ENCODE data around the gene SCGB1C2. TPM values are rescaled to one million over a fixed set of nuclear protein-coding genes. Genes with fewer than 3 reads are reported as not detected.
A peak's percentile ranks its signal among the peaks of the same experiment; 100 is the strongest.

The SCGB1C2 gene
- total and polyA plus RNA-seq, 2 donors from 2014 or later = not detected

DNA sequence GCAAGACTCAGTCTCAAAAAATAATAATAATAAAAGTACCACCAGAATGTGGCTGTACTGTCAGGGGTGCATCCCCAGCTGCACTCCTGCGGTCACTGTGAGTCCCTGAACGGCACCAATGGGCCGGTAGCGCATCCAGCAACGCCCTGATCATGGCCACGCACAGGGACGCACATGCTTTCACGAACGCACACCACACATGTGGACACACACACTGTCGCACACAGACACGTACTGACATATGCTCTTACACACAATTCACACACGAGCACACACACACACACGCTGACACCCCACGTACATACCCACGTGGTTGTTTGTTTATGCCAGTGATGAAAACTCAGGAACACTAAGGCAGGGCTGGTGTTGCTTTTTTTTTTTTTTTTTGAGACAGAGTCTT, 22.2 kb downstream of the SCGB1C2 start:
- H3K4me3 ChIP-seq (ENCODE audit: low read length in 3 of 3) = no peak overlapping the region
- DNase-seq = peak in 1 of 5 donors; percentile 36
- peaks cover 0 to 2% (median 0%) of the 10 kb centered on the region in 3 donors for H3K36me3 ChIP-seq (ENCODE audit: control insufficient read depth in 2 of 3, insufficient read depth in 3 of 3, low read length in 3 of 3)
- intact Hi-C loops (cut with DNase I) = no loop called here
- FAIRE-seq = no peak
- no peaks in the 10 kb centered on the region for H3K9me3 ChIP-seq (ENCODE audit: control insufficient read depth in 2 of 3, insufficient read depth in 1 of 3, low read length in 3 of 3)
- no peaks in the 10 kb centered on the region for H3K27me3 ChIP-seq (ENCODE audit: control insufficient read depth, insufficient read depth, low read length)
- H3K4me1 ChIP-seq (ENCODE audit: control insufficient read depth in 2 of 3, insufficient read depth in 2 of 3, low read depth in 1 of 3, low read length in 3 of 3) = no peaks in the 10 kb centered on the region
- no peak for TF ChIP-seq CTCF (IDR thresholded peaks at IDR 0.05; ENCODE audit: borderline replicate concordance, extremely low read depth, insufficient read depth)
- no peak overlapping the region for H3K27ac ChIP-seq (ENCODE audit: low read depth in 2 of 2, low read length in 2 of 2)
- H3K9ac ChIP-seq (ENCODE audit: low read length in 3 of 3) = no peak overlapping the region

DNA sequence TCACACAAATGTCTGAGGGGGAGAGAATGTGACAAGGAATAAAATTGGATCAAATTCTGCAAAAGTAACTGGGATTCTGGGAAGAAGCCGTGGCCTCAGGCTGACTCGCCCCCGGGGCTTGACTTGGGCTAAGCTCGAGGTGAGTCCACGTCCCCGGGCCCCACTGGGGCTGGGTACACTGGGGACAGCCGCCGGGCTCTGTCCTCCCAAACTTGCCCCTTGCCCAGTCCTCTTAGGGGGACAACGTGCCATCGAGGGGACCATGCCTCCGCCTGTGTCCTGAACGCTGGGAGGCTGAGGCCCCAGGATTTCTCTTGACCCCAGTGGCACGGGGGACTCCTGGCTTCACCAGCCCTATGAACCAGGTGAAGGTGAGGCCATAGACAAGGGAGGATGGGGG, 23.0 kb downstream of the SCGB1C2 start:
- Histone ChIP-seq H3K4me1 (ENCODE audit: control insufficient read depth in 2 of 3, insufficient read depth in 2 of 3, low read depth in 1 of 3, low read length in 3 of 3) (no peaks in the 10 kb centered on the region), H3K27ac (ENCODE audit: low read depth in 2 of 2, low read length in 2 of 2) (no peak overlapping the region), H3K27me3 (ENCODE audit: control insufficient read depth, insufficient read depth, low read length) (no peaks in the 10 kb centered on the region), H3K9me3 (ENCODE audit: control insufficient read depth in 2 of 3, insufficient read depth in 1 of 3, low read length in 3 of 3) (no peaks in the 10 kb centered on the region), H3K4me3 (ENCODE audit: low read length in 3 of 3) (no peak overlapping the region), H3K36me3 (ENCODE audit: control insufficient read depth in 2 of 3, insufficient read depth in 3 of 3, low read length in 3 of 3) (peaks cover 0 to 2% (median 0%) of the 10 kb centered on the region in 3 donors), H3K9ac (ENCODE audit: low read length in 3 of 3) (no peak overlapping the region)
- intact Hi-C loops (cut with DNase I) = no loop called here
- DNase-seq (peak in 1 of 5 donors; percentile 22), FAIRE-seq (no peak)
- no peak for TF ChIP-seq CTCF (IDR thresholded peaks at IDR 0.05; ENCODE audit: borderline replicate concordance, extremely low read depth, insufficient read depth)

DNA sequence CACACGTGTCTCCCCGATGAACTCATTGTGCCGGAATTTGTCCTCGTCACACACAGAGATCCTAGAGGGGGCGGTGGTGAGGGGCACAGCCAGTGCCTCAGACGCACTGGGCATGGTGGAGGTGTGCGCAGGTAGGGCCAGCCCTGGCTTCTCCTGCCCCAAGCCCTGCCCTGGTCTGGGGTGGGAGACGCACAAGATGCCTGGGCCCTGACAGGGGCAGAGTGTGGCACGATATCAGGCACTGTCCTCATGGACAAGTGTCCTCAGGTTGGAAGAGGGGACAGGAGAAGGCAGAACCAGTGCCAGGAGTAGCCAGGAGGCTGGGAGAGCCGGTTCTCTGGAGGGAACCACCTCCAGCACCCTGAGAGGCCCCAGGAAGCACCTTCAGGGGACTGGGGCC, 24.1 kb downstream of the SCGB1C2 start:
- no peak for DNase-seq
- no peaks in the 10 kb centered on the region for H3K4me1 ChIP-seq (ENCODE audit: control insufficient read depth in 2 of 3, insufficient read depth in 2 of 3, low read depth in 1 of 3, low read length in 3 of 3)

More for the DNA sequence above, 24.1 kb downstream of the SCGB1C2 start:
- Histone ChIP-seq H3K9me3 (ENCODE audit: control insufficient read depth in 2 of 3, insufficient read depth in 1 of 3, low read length in 3 of 3) (no peaks in the 10 kb centered on the region), H3K4me3 (ENCODE audit: low read length in 3 of 3) (no peak overlapping the region), H3K9ac (ENCODE audit: low read length in 3 of 3) (no peak overlapping the region), H3K36me3 (ENCODE audit: control insufficient read depth in 2 of 3, insufficient read depth in 3 of 3, low read length in 3 of 3) (peaks cover 0 to 2% (median 0%) of the 10 kb centered on the region in 3 donors), H3K27ac (ENCODE audit: low read depth in 2 of 2, low read length in 2 of 2) (no peak overlapping the region), H3K27me3 (ENCODE audit: control insufficient read depth, insufficient read depth, low read length) (no peaks in the 10 kb centered on the region)
- no peak for TF ChIP-seq CTCF (IDR thresholded peaks at IDR 0.05; ENCODE audit: borderline replicate concordance, extremely low read depth, insufficient read depth)
- no peak for FAIRE-seq
- intact Hi-C loops (cut with DNase I) = no loop called here
